Measurements from ENCODE around the gene HSPA9. TPM values are rescaled to one million over a fixed set of nuclear protein-coding genes. Genes with fewer than 3 reads are reported as not detected.

The HSPA9 gene
- total and polyA plus RNA-seq, 2 experiments from 2014 or later: 213 to 292 TPM

DNA sequence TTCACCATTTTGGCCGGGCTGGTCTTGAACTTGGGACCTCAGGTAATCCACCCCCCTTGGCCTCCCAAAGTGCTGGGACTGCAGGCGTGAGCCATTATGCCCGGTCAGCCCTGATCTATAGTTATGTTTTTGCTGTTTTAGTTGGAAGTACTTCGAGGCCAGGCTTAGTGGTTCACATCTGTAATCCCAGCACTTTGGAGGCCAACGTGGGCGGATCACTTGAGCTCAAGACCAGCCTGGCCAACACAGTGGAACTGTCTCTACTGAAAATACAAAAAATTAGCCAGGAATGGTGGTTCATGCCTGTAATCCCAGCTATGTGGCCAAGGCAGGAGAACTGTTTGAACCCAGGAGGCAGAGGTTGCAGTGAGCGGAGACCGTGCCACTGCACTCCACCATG, 2.0 kb downstream of the HSPA9 start:
- TF ChIP-seq, protein P1, sequence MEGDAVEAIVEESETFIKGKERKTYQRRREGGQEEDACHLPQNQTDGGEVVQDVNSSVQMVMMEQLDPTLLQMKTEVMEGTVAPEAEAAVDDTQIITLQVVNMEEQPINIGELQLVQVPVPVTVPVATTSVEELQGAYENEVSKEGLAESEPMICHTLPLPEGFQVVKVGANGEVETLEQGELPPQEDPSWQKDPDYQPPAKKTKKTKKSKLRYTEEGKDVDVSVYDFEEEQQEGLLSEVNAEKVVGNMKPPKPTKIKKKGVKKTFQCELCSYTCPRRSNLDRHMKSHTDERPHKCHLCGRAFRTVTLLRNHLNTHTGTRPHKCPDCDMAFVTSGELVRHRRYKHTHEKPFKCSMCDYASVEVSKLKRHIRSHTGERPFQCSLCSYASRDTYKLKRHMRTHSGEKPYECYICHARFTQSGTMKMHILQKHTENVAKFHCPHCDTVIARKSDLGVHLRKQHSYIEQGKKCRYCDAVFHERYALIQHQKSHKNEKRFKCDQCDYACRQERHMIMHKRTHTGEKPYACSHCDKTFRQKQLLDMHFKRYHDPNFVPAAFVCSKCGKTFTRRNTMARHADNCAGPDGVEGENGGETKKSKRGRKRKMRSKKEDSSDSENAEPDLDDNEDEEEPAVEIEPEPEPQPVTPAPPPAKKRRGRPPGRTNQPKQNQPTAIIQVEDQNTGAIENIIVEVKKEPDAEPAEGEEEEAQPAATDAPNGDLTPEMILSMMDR (IDR thresholded peaks at IDR 0.05; ENCODE audit: low read depth, low read length): no peak
- H3K9me3 ChIP-seq (ENCODE audit: low read depth): no peaks in the 10 kb centered on the region
- peaks cover 46% of the 10 kb centered on the region for H3K36me3 ChIP-seq
- no peaks in the 10 kb centered on the region for H3K27me3 ChIP-seq
- no peak overlapping the region for H3K27ac ChIP-seq
- DNase-seq (ENCODE audit: low read depth in 1 of 2, low spot score in 1 of 2): no peak
- no peak overlapping the region for H3K4me3 ChIP-seq
- peaks cover 7% of the 10 kb centered on the region for H3K4me1 ChIP-seq (ENCODE audit: low read depth)

DNA sequence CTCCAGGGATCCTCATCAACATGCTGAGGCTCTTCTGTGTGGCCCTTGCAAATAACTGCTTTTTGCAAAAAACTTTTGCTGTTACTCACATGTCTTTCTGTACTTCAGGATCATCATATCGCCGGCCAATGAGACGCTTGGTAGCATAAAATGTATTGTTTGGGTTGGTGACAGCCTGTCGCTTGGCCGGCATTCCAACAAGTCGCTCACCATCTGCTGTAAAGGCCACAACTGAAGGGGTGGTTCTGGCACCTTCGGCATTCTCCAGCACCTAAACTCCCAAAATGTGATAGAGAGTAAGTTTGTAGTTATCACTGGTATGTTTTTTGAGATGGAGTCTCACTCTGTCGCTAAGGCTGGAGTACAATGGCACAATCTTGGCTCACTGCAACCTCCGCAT, 4.3 kb downstream of the HSPA9 start:
- H3K9me3 ChIP-seq (ENCODE audit: low read depth): no peaks in the 10 kb centered on the region
- peaks cover 69% of the 10 kb centered on the region for H3K36me3 ChIP-seq
- H3K27me3 ChIP-seq: no peaks in the 10 kb centered on the region
- H3K4me1 ChIP-seq (ENCODE audit: low read depth): peaks cover 7% of the 10 kb centered on the region
- no peak overlapping the region for H3K27ac ChIP-seq
- no peak for DNase-seq (ENCODE audit: low read depth in 1 of 2, low spot score in 1 of 2)
- TF ChIP-seq, protein P1 (IDR thresholded peaks at IDR 0.05; ENCODE audit: low read depth, low read length): no peak
- no peak overlapping the region for H3K4me3 ChIP-seq

DNA sequence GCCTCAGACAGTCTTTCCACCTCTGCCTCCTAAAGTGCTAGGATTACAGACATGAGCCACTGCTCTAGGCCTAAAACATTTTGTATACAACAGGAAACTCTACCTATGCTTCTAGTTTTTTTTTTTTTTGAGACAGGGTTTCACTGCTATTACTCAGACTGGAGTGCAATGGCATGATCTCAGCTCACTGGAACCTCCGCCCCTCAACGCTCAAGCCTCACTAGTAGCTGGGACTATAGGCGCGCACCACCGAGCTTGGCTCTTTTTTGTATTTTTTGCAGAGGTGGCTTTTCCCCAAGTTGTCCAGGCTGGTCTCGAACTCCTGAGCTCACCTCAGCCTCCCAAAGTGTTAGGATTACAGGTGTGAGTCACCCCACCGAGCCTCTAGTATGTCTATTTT, 5.4 kb downstream of the HSPA9 start:
- Histone ChIP-seq H3K4me3 (no peak overlapping the region), H3K27ac (no peak overlapping the region), H3K27me3 (no peaks in the 10 kb centered on the region), H3K36me3 (peaks cover 79% of the 10 kb centered on the region), H3K4me1 (ENCODE audit: low read depth) (peaks cover 7% of the 10 kb centered on the region), H3K9me3 (ENCODE audit: low read depth) (no peaks in the 10 kb centered on the region)
- TF ChIP-seq, protein P1 (IDR thresholded peaks at IDR 0.05; ENCODE audit: low read depth, low read length): no peak
- DNase-seq (ENCODE audit: low read depth in 1 of 2, low spot score in 1 of 2): no peak

DNA sequence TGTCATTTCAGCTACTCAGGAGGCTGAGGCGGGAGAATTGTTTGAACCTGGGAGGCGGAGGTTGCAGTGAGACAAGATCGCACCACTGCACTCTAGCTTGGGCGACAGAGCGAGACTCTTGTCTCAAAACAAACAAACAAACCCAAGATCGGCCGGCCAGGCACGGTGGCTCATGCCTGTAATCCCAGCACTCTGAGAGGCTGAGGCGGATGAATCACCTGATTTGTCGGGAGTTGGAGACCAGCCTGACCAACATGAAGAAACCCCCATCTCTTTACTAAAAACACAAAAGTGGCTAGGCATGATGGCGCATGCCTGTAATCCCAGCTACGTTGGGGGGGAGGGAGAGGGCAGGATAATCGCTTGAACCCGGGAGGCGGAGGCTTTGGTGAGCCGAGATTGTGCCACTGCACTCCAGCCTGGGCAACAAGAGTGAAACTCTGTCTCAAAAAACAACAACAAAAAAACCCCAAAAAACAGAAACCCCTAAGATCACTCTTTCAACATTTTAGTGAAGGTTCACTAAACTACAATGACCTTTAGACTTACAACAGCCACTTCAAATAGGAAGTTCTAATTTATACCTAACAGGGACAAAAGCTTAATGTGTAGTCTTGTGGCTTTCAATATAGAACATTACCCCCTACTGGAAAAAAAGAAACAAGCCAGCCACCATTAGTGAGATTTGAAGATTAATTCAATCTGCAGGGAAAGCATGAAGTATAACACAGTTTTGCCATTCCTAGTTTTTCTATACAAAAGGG, 7.0 kb downstream of the HSPA9 start:
- DNase-seq (ENCODE audit: low read depth in 1 of 2, low spot score in 1 of 2): no peak
- TF ChIP-seq, protein P1 (IDR thresholded peaks at IDR 0.05; ENCODE audit: low read depth, low read length): peak; percentile 3
- Histone ChIP-seq H3K27me3 (no peaks in the 10 kb centered on the region), H3K4me1 (ENCODE audit: low read depth) (no peaks in the 10 kb centered on the region), H3K36me3 (peaks cover 88% of the 10 kb centered on the region), H3K27ac (no peak overlapping the region), H3K4me3 (no peak overlapping the region), H3K9me3 (ENCODE audit: low read depth) (no peaks in the 10 kb centered on the region)

DNA sequence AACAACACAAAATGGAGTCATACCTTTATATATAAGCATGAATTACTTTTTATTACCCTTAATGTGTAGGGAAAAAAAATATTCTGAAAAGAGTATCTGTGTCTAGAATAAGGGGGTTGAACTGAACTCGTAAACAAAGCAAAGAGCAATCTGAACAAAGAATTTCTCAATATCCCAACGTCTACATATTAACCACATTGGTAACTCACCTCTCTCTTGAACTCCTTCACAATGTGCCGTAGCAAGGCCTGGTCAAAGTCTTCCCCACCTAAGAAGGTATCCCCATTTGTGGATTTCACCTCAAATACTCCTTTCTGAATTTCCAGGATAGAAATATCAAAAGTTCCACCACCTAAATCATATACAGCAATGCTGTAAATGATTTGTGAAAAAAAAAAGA, 8.4 kb downstream of the HSPA9 start:
- no peak overlapping the region for H3K4me3 ChIP-seq
- no peak for DNase-seq (ENCODE audit: low read depth in 1 of 2, low spot score in 1 of 2)
- H3K36me3 ChIP-seq: peaks cover 82% of the 10 kb centered on the region
- TF ChIP-seq, protein P1 (IDR thresholded peaks at IDR 0.05; ENCODE audit: low read depth, low read length): no peak
- no peaks in the 10 kb centered on the region for H3K27me3 ChIP-seq
- H3K27ac ChIP-seq: no peak overlapping the region
- no peaks in the 10 kb centered on the region for H3K9me3 ChIP-seq (ENCODE audit: low read depth)
- H3K4me1 ChIP-seq (ENCODE audit: low read depth): no peaks in the 10 kb centered on the region

All from cardiac muscle cell (in vitro differentiated cells and primary cell).